DMS53 (cell line): ENCODE measurements around the gene SCAMP3.

Experiments used
- DNase-seq: peaks from one replicate; lab custom pipeline; 2025; lab: John Stamatoyannopoulos, UW

Gene SCAMP3

DNA sequence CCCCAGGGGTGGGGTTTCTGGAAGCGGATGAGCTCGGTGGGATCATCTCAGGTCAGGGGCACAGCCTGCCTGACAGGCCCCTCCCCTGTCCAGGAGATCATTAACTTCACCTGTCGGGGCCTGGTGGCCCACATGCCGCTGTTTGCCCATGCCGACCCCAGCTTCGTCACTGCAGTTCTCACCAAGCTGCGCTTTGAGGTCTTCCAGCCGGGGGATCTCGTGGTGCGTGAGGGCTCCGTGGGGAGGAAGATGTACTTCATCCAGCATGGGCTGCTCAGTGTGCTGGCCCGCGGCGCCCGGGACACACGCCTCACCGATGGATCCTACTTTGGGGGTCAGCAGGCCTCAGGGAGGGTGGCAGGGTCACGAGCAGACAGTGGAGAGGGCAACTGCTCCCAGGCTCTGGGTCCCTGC is 23.5 kb upstream of the SCAMP3 start:
- DNase-seq, result no peak

DNA sequence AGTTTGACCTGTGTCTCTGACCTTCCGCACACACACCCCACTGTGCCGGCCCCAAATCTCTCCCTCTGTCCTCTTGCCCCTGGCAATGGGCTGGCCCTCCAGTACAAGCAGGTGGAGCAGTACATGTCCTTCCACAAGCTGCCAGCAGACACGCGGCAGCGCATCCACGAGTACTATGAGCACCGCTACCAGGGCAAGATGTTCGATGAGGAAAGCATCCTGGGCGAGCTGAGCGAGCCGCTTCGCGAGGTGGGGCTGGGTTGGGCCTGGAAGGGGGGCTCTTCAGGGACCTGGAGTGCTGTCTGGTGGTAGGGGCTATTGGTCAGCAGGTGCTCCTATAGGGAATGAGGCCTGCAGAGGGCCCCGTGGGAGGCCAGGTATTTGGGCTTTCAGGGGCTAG is 22.9 kb upstream of the SCAMP3 start:
- no peak for DNase-seq

DNA sequence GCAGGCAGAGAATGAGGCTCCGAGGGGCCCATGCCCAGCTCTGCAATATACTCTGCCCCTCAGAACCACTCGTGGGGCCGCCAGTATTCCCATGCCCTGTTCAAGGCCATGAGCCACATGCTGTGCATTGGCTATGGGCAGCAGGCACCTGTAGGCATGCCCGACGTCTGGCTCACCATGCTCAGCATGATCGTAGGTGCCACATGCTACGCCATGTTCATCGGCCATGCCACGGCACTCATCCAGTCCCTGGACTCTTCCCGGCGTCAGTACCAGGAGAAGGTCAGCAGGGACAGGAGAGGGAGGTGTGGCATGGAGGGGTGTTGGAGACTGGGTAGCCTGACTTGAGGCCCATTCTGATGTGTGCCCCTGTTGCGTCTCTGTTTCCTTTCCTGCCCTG is 22.3 kb upstream of the SCAMP3 start:
- DNase-seq, result no peak

DNA sequence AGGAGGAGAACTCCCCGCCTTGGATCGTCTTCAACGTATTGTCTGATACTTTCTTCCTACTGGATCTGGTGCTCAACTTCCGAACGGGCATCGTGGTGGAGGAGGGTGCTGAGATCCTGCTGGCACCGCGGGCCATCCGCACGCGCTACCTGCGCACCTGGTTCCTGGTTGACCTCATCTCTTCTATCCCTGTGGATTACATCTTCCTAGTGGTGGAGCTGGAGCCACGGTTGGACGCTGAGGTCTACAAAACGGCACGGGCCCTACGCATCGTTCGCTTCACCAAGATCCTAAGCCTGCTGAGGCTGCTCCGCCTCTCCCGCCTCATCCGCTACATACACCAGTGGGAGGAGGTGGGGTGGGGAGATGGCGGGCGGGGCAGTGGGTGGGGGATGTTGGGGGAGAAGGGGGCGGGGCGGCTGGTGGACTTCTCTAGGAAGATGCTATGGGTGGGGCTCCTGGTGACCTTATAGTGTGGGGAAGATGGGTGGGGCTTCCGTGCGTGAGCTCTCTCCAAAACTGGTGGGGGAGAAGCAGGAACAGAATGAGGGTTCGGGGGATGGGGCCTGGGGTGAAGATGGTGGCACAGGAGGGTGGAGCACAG is 20.4 kb upstream of the SCAMP3 start:
- no peak for DNase-seq

DNA sequence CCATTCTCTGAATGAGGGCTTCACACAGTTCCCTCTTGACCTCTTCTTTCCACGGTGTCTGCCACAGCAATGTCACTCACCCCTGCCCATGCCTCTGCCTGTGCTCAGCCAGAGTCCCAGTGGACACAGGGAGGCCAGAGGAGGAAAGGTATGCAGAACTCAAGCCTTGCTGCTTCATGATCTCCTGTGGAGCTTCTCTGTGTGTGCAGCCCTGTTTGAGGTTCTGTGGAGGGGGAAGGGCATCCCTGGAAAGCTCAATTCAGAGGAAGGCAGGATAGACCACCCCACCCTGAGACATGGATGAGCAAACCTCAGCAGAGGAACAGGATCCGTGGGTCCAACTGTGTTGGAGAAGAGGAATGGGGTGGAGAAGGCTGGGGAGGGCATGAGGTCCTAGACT is 17.1 kb upstream of the SCAMP3 start:
- DNase-seq, result no peak

DNA sequence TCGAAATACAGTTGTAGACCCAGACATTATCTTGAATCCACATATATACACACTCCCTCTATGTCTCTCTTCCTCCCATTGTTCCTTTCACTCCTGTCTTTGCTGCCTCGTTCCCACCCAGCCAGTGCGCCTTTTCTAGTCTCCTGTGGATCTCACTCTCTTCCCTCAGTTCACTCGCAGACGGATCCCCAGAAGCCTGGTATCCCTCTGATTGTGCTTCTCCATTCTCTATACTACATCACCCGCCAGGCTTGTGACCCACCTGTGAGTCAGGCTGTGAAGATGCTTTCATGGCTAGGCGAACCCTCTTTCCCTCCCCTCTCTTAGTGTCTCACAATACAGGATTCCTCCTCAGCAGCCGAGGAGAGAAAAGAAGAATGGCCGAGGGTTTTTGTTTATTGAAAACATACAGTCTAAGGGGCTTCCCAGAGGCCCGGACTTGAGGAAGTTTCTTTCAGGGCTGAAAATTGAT is 16.6 kb upstream of the SCAMP3 start:
- DNase-seq, result no peak

DNA sequence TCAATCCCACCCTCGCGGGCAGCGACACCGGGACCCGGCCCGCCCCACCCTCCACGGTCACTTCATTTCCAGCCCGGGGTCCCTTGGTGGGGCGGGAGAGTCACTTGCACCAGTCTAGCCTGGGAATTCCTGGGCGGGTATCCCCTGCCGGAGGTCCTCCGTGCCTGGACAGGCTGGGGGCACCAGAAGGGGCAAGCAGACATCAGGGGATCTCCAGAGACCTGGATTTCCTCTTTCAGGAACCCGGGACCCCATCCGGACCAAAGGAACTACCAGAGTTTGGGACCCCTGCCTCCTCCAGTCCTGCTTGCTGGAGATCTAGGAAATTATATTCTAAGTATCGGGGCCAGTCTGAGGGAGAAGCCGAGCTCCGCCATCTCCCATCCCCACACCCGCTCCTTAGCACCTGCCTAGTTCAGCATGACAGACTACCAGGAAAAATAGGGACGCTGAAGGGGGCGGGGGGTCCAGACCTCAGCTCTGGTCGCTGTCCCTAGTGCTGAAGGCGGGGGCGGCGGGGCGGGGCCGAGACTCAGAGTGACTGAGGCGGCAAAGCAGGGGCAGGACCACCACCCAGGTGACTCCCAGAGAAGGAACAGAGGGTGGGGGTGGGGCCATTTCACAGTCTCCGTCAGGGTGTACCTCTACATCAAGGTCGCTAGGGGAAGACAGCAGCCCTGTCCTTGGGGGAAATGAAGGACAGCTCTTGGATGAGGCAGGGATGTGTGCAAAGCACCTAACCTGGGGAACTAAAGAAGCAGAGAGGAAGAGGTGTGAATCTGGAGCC is 15.9 kb upstream of the SCAMP3 start:
- peak; percentile 80 for DNase-seq

DNA sequence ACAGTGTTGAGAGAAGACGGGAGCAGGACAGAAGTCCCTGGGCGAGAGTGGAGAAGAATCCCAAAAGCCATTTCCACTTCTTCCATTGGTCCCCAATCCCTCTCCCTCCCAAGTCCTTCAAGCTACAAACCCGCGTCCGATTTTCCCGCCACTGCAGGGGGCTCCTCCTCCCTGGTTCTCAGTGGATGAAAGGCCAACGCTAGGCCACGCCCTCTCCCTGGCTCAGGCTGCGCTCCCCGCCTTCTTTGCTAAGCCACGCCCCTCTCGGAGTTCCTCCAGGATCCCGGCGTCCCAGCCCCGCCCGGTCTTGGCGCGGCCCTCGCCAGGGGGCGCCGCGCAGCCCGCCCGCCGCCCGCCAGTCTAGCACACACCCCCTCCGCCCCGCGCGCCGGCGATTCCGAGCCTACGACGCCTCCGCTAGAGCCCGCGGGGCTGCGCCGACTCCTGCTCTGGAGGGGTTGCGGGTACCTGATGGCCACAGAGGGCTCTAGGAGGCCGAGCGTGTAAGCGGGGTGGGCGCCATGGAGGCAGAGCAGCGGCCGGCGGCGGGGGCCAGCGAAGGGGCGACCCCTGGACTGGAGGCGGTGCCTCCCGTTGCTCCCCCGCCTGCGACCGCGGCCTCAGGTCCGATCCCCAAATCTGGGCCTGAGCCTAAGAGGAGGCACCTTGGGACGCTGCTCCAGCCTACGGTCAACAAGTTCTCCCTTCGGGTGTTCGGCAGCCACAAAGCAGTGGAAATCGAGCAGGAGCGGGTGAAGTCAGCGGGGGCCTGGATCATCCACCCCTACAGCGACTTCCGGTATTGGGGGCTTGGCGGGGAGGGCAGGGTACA is 15.1 kb upstream of the SCAMP3 start, which contains the start of gene HCN3:
HCN3 (plus strand) TSS at position 394 of the 832 bp plus-strand sequence; CDS start at position 522, 128 bp downstream.
- DNase-seq, result peak; percentile 98

DNA sequence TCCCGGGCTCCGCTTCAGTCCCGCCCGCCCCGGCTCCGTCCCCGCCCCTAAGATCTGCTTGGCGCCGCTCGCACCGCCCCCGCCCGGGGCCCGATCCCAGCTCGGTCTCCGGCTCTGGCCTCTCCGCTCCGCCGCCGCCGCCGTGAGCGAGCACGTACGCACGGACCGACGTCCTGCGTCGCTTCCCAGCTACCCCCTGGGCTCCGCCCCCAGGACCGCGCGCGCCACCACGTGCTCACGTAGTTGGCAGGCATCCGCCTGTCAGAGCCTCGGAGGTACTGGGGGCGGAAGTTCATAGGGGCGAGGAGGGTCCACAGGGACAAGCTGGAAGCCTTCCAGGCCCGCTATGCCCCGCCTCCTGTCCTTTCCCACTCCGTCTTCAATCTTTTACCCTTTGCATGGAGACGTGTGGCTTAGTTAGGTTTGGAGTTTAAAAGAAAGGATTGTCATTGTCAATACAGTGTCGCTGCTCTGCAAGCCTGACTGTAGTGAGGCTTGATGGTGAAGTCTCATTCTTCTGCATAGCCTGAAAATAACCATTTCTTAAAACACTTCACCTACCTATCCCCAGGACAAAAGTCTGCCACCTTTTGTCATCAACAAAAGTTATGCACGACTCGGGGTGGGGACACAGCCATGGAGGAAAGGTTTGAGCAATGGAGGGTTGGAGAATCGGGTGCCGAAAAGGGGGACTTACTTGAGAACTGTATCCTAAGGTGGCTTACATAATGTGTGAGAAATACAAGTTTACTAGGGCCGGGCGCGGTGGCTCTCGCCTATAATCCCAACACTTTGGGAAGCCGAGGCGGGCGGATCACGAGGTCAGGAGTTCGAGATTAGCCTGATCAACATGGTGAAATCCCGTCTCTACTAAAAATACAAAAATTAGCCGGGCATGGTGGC is 11.4 kb upstream of the SCAMP3 start, which contains the start of gene CLK2:
CLK2 (minus strand) TSS at position 162 of the 903 bp plus-strand sequence. CDS start 2,527 bp downstream, outside the sequence.
- DNase-seq, result peak; percentile 99

DNA sequence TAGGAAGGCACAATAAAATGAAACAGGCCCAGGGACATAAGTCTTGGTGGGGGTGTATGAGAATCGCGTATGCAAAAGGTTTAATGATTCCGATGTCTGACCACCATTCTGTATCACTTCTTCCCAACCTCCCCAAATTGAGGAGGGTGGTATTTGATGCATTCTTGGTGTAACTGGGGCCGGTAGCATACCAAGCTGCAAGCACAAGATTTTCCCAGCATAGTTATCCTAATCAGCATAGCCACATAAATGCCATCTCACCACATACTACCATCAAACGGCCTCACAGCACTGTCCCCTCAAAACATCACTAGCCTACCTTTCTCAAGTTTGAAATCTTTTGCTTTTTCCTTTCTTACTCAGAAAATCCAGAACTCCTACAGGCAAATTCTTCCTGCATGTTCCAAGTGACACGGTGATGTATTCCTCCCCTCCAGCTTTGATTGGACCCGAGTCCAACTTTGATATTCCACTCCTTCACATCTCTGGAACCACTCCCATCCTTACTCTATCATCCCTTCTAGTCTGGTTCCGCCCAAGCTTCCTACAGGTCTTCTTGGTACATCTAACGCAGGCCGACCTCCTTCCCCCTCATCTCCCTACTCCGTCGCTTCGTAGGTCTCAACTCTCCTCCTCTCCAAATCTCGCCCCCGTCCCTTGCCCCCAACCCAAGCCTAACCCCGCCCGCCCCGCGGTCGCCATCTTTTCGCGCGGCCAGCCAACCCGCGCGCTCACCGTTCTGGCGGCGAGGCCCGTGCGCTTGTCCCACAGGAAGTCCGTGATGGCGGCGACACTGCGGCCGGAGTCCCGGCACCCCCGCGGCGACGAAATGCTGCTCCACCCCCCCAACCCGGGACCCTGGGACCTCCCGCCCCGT is 10.5 kb upstream of the SCAMP3 start:
- DNase-seq, result peak; percentile 88

DNA sequence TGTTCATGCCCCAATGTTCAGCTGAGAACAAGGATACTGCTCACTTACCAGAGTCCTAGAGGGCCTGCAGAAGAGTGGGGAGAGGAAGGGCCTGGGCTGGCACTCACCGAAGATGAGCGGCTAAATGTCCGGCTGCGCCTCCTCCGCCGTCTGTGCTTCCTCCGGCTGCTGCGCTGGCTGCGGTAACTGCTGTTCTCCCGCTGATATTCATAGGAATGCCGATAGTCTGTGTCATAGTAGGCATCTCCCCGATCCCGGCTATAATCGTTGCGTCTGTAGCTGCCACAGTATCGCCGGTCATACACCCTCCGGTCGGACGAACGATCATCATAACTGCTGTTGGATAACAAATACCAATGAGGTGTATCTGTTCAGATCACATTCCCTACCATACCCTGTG is 7.2 kb upstream of the SCAMP3 start:
- no peak for DNase-seq

DNA sequence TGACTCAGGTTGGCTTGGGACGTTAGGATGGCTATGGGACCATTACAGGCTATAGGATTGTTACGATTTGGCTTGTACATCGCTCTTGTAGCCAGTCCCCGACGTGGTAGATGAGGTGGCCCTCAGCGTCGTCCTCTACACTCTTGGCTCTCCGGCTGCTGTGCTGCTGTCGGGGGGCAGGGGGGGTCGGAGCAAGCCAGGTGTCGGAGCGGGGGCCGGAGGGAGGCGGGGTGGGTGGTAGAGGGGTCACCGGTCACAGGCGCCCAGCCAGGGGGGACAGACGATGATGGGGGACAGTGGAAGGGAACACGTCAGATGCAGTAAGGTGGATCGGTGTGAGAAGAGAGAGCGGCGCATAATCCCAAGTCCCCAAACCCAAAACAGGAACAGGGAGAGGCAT is 6.5 kb upstream of the SCAMP3 start:
- DNase-seq, result no peak

DNA sequence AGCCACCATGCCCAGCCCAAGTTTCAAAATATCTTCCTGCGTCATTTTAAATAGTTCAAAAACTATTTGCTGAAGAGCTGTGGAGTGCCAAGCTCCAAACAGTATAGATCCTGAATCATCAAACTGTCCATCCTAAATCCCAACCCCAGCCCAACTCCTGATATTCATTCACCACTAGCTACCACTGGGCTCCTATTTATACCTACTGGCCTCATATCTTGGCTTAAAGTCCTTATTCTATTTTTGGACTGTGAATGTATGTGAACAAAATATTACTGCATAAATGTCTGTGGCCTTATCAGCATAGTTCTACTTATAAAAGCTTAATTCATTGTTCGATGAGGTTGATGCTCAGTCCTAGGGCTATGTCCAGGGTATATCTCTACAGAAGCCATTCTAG is 5.2 kb upstream of the SCAMP3 start:
- no peak for DNase-seq

DNA sequence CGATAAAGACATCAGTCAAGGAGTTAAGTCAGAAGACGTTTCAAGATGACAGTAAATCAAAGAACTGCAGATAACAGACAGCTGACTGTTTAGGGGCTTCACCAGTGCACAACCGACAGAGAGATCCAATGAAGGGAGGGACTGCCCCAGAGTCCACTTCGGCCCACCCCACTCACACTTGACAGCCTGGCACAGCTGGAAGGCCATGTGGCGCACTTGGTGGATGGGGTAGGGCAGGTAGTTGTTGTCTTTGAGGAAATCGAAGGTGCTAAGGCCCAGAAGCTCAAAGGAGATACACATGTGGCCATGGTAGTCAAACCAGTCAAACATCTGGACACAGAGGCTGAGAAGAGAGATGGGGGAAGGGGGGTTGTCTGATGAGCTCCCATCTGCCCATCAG is 4.4 kb upstream of the SCAMP3 start:
- no peak for DNase-seq

DNA sequence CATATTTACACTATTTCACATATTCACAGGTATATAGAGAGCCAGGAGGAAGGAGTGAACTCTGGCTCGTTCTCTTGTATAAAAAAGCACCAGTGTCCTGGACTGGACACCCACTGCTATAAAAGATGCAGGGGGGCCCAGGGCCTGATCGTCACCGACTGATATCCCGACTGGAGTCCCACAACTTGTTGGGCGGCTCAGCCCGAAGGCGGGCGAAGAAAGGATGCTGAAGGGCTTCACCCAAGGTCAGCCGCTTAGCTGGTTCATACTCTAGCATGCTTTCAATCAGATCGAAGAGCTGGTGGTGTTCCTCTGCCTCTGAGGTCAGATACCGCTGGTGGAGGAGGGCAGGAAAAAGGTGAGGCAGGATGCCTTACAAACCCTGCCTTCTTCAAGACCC is 907 bp upstream of the SCAMP3 start:
- no peak for DNase-seq

DNA sequence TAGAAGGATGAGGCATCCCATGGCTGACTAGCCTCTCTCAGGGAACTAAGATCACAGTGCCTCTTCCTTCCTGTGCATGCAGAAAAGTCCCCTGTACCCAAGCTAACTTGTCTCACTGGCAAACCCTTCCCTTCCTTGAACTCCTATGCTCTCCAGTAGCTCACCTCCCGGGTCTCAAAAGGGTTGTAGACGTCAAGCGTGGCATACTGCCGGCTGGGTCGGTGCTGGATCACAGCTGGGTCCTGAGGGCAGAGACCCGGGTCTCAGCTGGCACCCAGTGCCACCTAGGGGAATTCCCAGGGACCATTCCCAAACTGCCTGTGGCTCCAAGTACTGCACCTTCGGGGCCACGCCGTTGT is 688 bp downstream of the SCAMP3 start:
- DNase-seq, result peak; percentile 64

DNA sequence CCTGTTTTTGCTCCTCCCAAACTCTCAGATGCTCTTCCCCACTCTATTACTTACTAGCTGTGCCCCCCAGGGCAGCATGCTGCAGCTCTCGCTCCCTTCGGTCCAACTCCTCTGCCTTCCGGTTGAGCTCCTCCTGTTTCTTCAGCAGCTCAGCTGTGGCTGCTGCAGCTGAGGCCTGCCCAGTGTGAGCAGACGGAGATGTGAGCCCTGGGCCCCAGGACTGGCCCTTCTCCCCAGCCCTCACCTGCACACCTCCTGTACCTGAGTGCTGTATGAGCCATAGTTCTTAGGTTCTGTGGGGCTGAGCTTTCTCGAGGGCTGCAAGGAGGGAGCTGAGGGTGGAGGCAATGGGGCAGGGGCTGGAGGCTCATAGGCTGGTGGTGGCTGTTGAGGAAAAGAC is 1.9 kb downstream of the SCAMP3 start:
- no peak for DNase-seq

DNA sequence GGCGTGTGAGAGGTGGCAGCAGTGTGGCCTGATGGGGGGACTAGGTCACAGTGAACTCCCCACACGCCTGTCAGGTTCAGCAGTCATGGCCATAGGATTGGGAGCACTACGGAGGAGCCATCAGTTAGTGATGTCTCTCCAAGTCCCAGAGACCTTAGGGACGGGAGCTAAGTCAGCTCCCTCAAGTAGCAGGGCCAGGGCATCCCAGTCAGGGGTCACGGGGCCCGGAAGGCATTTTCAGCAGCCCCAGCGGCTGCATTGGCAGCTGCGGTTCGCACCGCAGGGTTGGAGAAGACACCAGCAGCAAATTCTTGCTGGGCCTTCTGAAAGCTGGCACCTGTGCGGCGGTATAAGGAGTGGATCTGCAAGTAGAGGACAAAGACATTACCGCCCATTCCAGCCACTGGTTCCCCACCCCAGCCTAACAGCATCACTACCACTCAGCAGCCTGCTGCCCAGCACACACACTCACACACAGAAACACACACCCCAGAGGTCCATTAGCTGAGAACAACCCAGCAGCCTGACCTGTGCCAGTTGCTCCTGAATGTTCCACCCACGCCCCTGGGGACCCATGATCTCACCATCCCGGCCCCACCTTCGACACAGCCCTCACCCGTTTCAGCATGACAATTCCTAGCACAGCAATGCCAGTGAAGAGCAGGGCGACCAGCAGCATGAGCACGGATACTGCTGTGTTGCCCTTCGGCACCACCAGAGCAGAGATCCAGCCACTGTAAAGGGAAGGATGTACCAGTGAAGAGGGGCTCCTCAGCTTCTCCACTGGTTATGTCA is 5.9 kb downstream of the SCAMP3 start:
- DNase-seq, result no peak

DNA sequence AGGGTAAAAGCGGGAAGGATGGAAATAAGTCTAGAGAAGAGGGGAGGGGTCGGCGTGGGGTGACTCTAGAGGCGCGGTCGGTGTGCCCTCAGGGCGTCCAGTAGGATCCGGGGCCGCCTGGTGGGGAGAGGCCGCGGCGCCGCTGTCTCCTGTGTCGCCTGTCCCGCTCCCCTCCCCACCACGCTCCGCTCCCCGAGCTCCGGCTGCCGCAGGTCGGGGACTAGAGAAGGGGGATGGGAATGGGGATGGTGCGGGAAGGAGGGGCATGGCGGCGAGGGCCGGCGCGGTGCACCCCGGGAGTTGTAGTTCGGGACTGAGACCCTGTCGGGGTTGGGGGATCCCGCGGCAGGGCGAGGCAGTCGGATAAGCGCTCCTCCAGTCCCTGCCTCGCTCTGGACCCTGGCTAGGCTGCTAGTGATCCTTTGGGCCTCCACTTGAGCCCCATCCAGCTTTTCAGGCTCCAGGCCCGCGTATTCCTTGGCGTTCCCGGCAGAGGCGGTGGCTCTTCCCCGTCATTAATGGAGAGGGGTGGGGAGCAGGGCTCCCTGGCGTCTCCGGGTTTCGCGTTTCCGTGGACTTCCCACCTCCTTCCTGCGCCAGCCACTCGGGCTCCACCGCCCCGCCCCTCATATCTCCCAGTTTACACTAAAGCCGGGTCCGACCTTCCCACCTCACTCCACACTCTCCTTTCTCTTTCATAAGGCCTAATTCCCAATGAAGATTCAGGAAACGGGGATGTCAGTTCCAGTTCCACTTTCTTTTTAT is 6.7 kb downstream of the SCAMP3 start, which contains the start of gene ENTREP3:
ENTREP3 (minus strand) TSS at position 241 of the 765 bp plus-strand sequence. CDS start 606 bp downstream, outside the sequence.
- DNase-seq, result peak; percentile 91
